Duodenal mucosa (tissue), 2 donors: Measurements from ENCODE around the gene UXT.
A peak's percentile ranks its signal among the peaks of the same experiment; 100 is the strongest.

Experiments used
- H3K27ac ChIP-seq: one replicate; pipeline ENCODE4 v1.7.0; 2013; ENCODE audit warnings: low read depth, low read length
- H3K27me3 ChIP-seq, 2 donors: one replicate each; pipeline ENCODE4 v1.7.0; 2013; ENCODE audit warnings: low read length in 2 of 2, control low read depth in 1 of 2; ENCODE audit not compliant: insufficient read depth in 2 of 2, control insufficient read depth in 1 of 2
- H3K36me3 ChIP-seq, 2 donors: one replicate each; pipeline ENCODE4 v1.7.0; 2013; ENCODE audit warnings: low read length in 2 of 2, control low read depth in 1 of 2; ENCODE audit not compliant: insufficient read depth in 2 of 2, control insufficient read depth in 1 of 2
- H3K4me1 ChIP-seq, 2 donors: one replicate each; pipeline ENCODE4 v1.7.0; 2013; ENCODE audit warnings: low read length in 2 of 2, control low read depth in 1 of 2; ENCODE audit not compliant: insufficient read depth in 2 of 2, control insufficient read depth in 1 of 2
- H3K4me3 ChIP-seq, 2 donors: one replicate each; pipeline ENCODE4 v1.7.0; 2013; ENCODE audit warnings: low read length in 2 of 2, low read depth in 1 of 2
- H3K9ac ChIP-seq, 2 donors: one replicate each; pipeline ENCODE4 v1.7.0; 2013; ENCODE audit warnings: low read length in 2 of 2, low read depth in 1 of 2
- H3K9me3 ChIP-seq, 2 donors: one replicate each; pipeline ENCODE4 v1.7.0; 2013; ENCODE audit warnings: low read length in 2 of 2, control low read depth in 1 of 2; ENCODE audit not compliant: control insufficient read depth in 1 of 2

Gene UXT, protein sequence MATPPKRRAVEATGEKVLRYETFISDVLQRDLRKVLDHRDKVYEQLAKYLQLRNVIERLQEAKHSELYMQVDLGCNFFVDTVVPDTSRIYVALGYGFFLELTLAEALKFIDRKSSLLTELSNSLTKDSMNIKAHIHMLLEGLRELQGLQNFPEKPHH

DNA sequence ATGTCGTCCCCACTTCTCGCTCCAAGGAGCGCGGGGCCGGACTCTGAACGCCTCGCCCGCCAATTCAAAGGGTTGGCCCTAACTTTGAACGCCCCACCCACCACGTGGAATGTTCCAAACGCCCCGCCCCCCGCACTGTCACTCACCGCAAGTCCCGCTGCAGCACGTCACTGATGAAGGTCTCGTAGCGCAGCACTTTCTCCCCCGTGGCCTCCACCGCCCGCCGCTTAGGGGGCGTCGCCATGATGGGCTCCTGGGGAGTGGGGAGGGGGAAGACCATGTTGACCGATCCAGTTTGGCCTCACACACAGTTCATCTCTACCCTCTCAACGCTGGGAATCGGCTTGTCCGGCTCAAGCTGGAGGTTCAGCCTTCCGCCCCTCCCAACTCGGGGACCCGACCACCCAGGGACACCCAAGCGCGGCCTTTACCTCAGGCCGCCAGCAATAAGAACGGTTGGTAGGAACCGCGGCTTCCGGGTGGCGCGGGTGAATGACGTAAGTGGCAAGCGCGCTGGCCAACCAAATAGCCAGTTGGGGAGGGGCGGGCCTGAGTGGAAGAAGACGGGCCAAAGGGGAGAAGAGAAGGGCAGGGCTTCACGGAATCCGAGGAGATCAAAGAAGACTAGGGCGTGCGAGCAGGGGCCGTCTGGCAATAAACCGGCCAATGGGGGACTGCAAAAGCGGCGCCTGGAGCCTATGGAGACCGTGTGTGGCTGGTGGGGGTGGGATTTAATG, at the start of gene UXT:
Gene UXT, minus strand, starts transcription at position 497 of the 737 bp plus-strand sequence. Its CDS starts 253 bp downstream, at position 244.
- H3K9me3 ChIP-seq, result no peaks in the 10 kb centered on the region

GRCh38 chrX:47707031-47707780, 48.2 kb upstream of the UXT start:
- no peak overlapping the region for H3K9ac ChIP-seq
- H3K27me3 ChIP-seq, result no peaks in the 10 kb centered on the region
- no peaks in the 10 kb centered on the region for H3K36me3 ChIP-seq
- H3K9me3 ChIP-seq, result no peaks in the 10 kb centered on the region
- H3K27ac ChIP-seq, result no peak overlapping the region
- no peaks in the 10 kb centered on the region for H3K4me1 ChIP-seq
- no peak overlapping the region for H3K4me3 ChIP-seq

More for the DNA sequence above, at the start of gene UXT:
- H3K4me1 ChIP-seq, result peaks cover 0 to 4% of the 10 kb centered on the region in 2 donors
- H3K27ac ChIP-seq, result peak within 1 kb of the TSS; percentile 98
- peak within 1 kb of the TSS; percentile 96 to 97 for H3K9ac ChIP-seq
- peaks cover 11 to 26% of the 10 kb centered on the region in 2 donors for H3K36me3 ChIP-seq
- H3K4me3 ChIP-seq, result peak within 1 kb of the TSS; percentile 73 to 88
- no peaks in the 10 kb centered on the region for H3K27me3 ChIP-seq

DNA sequence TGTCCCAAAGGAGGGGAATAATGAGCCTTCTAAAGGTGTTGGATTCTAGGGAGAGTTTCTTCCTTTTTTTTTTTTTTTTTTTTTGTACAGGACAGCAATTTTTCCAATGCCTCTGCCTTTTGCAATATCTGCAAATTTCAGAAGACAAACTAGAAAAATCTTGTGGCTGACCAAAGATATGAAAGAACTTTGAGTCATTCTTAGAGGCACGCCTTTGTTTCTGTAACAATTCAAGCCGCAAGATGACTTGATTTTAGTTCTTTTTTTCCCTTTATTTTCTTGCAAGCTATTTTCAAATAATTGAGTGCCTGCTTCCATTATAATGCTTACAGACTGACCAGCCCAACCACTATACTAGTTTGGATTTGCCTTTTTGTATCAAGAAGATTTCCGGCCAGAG, 47.6 kb upstream of the UXT start:
- H3K4me3 ChIP-seq, result no peak overlapping the region
- H3K27ac ChIP-seq, result no peak overlapping the region
- no peaks in the 10 kb centered on the region for H3K4me1 ChIP-seq
- H3K9ac ChIP-seq, result no peak overlapping the region
- H3K9me3 ChIP-seq, result no peaks in the 10 kb centered on the region
- H3K36me3 ChIP-seq, result no peaks in the 10 kb centered on the region
- no peaks in the 10 kb centered on the region for H3K27me3 ChIP-seq

- no peak overlapping the region for H3K9ac ChIP-seq
- no peaks in the 10 kb centered on the region for H3K4me1 ChIP-seq
- H3K36me3 ChIP-seq, result no peaks in the 10 kb centered on the region
- H3K27me3 ChIP-seq, result no peaks in the 10 kb centered on the region
- H3K9me3 ChIP-seq, result no peaks in the 10 kb centered on the region
- no peak overlapping the region for H3K4me3 ChIP-seq
- H3K27ac ChIP-seq, result no peak overlapping the region
Measured at GRCh38 chrX:47704736-47705135, 45.8 kb upstream of the UXT start.

DNA sequence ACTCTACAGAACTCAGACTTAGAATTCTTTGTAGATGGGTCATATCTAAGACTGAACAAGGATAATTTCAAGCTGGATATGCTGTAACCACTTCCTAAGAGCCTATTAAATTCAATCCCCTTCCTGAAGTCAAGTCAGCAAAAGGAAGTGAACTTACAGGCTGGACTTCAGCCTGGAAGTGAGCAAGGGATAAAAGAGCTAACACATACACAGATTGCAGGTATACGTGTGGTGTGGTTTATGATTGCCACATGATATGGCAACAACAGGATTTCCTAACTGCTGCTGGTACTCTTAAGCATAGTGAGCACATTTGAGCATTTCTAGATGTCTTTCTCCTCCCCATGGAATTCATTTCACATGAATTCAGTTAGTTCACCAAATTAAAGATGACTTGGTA, 38.2 kb upstream of the UXT start:
- Histone ChIP-seq H3K9me3 (no peaks in the 10 kb centered on the region), H3K36me3 (no peaks in the 10 kb centered on the region), H3K27ac (no peak overlapping the region), H3K4me1 (no peaks in the 10 kb centered on the region), H3K4me3 (no peak overlapping the region), H3K27me3 (no peaks in the 10 kb centered on the region), H3K9ac (no peak overlapping the region)

- Histone ChIP-seq H3K9ac (no peak overlapping the region), H3K9me3 (no peaks in the 10 kb centered on the region), H3K27ac (no peak overlapping the region), H3K4me3 (no peak overlapping the region), H3K27me3 (no peaks in the 10 kb centered on the region), H3K4me1 (no peaks in the 10 kb centered on the region), H3K36me3 (no peaks in the 10 kb centered on the region)
Measured at GRCh38 chrX:47690175-47690574, 31.2 kb upstream of the UXT start.

- no peak overlapping the region for H3K27ac ChIP-seq
- H3K9me3 ChIP-seq, result no peaks in the 10 kb centered on the region
- no peaks in the 10 kb centered on the region for H3K27me3 ChIP-seq
- no peak overlapping the region for H3K9ac ChIP-seq
- no peak overlapping the region for H3K4me3 ChIP-seq
- H3K4me1 ChIP-seq, result no peaks in the 10 kb centered on the region
- no peaks in the 10 kb centered on the region for H3K36me3 ChIP-seq
Measured at GRCh38 chrX:47687263-47687662, 28.3 kb upstream of the UXT start.

GRCh38 chrX:47683829-47684205, 24.8 kb upstream of the UXT start:
- no peaks in the 10 kb centered on the region for H3K27me3 ChIP-seq
- H3K4me3 ChIP-seq, result no peak overlapping the region
- H3K9ac ChIP-seq, result no peak overlapping the region
- H3K36me3 ChIP-seq, result no peaks in the 10 kb centered on the region
- no peak overlapping the region for H3K27ac ChIP-seq
- H3K9me3 ChIP-seq, result no peaks in the 10 kb centered on the region
- no peaks in the 10 kb centered on the region for H3K4me1 ChIP-seq

- Histone ChIP-seq H3K27me3 (no peaks in the 10 kb centered on the region), H3K4me1 (no peaks in the 10 kb centered on the region), H3K4me3 (no peak overlapping the region), H3K9me3 (no peaks in the 10 kb centered on the region), H3K9ac (no peak overlapping the region), H3K36me3 (no peaks in the 10 kb centered on the region), H3K27ac (no peak overlapping the region)
Measured at GRCh38 chrX:47683184-47683828, 24.3 kb upstream of the UXT start.
